GM12875 (cell line): ENCODE data around the gene C2orf92.

ENCODE experiments used
- H3K4me3 ChIP-seq: one replicate; pipeline ENCODE4 v1.5.1; 2011; ENCODE audit warnings: low read depth, low read length, control low read depth
- TF ChIP-seq, protein P1 (sequence below): IDR thresholded peaks from 2 replicates; pipeline ENCODE4 v1.5.1; 2011; ENCODE audit warnings: low read depth, mild to moderate bottlenecking, control low read depth, inconsistent platforms, low read length, moderate library complexity, borderline replicate concordance; ENCODE audit not compliant: insufficient read depth

C2orf92 gene

DNA sequence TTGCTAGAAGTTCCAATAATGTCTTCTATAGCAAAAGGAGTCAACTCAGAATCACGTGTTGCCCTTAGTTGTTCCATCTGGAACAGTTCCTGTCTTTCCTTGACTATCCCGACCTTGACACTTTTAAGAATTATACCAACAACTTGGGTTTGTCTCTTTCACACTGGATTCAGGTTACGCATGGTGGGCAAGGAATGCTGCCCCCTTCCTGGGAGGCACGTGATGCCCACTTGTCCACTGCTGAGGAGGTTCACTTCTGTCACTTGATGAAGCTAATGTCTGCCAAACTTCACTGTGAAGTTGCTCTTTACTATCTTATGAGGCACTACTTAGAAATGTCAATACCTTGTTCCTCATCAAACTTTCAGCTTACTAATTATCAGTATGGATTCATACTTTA lies 18.4 kb upstream of the C2orf92 start:
- TF ChIP-seq, protein P1, sequence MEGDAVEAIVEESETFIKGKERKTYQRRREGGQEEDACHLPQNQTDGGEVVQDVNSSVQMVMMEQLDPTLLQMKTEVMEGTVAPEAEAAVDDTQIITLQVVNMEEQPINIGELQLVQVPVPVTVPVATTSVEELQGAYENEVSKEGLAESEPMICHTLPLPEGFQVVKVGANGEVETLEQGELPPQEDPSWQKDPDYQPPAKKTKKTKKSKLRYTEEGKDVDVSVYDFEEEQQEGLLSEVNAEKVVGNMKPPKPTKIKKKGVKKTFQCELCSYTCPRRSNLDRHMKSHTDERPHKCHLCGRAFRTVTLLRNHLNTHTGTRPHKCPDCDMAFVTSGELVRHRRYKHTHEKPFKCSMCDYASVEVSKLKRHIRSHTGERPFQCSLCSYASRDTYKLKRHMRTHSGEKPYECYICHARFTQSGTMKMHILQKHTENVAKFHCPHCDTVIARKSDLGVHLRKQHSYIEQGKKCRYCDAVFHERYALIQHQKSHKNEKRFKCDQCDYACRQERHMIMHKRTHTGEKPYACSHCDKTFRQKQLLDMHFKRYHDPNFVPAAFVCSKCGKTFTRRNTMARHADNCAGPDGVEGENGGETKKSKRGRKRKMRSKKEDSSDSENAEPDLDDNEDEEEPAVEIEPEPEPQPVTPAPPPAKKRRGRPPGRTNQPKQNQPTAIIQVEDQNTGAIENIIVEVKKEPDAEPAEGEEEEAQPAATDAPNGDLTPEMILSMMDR, result no peak
- H3K4me3 ChIP-seq, result no peak overlapping the region

DNA sequence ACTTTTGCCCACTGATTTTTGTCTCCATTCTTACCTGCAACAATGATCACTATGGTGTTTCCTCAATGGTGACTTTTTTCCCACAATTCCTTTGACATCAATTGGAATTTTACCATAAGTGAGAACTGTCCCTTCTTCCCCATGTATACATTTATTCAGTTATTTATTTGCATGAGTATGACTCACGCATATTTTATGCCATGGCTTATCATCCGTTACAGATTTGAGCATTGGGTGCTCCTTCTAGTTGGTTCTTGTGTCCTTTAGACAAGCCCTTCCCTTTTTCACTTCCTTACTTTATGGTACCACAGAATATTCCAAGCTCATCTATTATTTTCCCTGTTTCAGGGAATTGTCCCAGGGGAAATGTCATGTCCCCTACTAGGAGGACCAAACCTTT lies 16.0 kb upstream of the C2orf92 start:
- H3K4me3 ChIP-seq, result no peak overlapping the region
- TF ChIP-seq, protein P1, result no peak

DNA sequence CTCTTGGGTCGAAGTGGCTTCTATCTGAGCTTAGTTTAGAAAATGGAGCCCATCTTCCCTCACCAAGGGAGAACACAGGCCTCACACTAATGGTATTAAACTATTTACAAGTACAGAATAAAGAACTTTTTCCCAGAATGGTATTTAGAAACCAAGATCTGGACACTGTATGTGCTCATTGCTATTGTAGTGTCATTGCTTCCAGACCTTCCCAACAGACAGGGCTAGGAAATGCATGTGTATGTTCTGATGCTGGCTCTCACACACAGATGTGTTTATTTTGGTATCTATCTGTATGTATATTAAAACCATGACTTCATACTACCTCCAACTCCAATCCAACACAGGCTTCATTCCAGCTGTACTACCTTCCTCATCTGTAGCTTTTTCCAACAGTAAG lies 15.6 kb upstream of the C2orf92 start:
- TF ChIP-seq, protein P1, result no peak
- H3K4me3 ChIP-seq, result no peak overlapping the region

DNA sequence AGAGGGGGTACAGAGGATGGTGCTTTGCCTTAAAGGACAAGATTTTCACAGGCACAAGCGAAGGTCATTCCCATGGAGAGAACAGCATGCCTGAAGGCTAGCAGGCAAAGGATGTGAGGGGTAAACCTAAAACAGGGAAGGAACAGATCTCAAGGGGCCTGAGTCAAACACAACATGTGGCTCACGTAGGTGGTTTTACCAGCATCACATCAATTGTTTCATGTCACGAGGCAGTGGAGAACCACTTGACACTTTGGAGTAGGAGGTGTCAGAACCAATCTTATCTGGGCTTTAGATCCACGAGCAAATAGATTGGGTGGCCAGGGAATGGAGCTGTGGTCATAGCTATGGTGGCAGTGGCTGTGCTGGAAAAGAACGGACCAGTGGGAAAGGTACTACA lies 15.2 kb upstream of the C2orf92 start:
- H3K4me3 ChIP-seq, result no peak overlapping the region
- TF ChIP-seq, protein P1, result no peak

DNA sequence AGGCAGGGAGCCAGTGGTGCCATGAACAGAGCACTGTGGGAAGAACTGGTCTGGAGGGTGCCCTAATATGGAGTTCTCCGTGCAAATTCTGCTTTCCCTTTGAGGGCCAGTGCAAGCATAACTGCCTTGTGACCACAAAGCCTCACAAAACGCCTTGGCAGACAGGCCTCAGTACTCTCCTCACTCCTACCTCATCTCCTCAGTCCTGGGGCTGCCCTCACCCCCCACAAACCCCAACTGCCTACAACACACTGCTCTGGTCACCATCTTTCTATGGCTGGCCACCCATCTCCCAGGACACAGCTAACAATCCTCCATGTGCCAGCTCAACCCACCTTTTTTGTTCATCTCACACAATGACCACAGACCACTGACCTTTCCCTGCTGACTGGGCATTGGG lies 14.7 kb upstream of the C2orf92 start:
- H3K4me3 ChIP-seq, result no peak overlapping the region
- TF ChIP-seq, protein P1, result no peak

DNA sequence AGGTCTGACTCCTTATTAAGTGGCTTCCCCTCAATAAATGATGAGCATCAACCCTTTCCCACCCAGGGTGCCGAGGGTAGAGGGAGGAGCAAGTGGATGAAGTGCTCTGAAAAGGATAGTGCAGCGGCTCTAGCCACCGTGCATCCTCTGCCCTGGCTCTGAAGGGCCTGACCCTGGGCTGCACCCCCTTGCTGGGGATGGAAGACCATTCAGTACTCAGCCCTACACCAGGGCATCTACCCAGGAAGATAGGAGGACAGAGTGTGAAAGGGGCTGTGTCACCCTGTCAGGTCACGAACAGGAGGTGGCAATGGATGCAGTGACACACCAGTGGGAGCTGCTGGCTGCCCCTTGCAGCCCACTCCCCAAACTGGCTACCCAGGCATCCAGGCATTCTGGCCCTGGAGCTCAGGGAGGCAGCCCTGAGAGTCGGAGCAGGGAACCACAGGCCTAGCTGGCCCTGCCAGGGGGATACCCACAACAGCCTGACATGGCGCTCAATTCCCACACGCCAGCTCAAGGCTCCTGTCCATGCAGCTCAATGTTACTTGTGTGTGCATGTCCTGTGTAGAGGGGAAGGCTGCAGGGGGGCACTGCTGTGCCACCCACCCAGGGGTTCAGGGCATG lies 13.3 kb upstream of the C2orf92 start:
- TF ChIP-seq, protein P1, result no peak
- H3K4me3 ChIP-seq, result no peak overlapping the region

DNA sequence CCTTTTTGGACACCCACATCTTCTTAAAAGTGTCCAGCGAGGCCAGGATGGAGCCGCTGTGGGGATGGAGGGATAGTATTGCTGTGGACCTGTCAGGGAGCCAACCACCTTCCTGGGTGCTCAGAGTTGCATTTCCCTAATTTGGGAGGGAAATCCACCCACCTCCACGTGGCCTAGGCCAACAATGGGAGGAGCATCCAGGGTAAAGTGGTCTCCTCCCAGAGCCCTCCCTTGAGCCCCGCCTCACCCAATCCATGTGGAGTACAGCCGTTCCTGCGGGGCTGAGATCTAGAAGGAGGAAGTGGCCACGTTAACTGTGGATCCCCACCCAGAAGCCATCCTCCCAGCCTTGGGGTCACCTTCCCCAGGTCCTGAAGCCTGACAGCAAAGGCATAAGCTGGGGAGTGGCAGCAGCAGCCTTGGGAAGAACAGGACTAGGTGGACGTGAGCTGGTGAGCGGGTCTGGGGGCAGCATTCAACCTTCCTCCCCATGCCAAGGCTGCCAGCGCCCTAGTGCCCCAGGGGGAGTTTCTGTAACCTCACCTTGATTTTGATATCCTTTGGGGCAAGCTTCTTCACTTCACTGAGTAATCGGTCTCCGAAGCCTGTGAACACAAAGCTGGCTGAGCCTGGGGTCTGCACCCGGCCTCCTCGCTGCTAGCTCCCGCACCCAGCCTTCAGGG lies 12.5 kb upstream of the C2orf92 start:
- H3K4me3 ChIP-seq, result no peak overlapping the region
- TF ChIP-seq, protein P1, result no peak
